GM06990 (cell line): ENCODE results near the gene TMEM130.

ENCODE experiments used
- DNase-seq: peaks from one replicate; pipeline ENCODE4 v3.0.0-alpha.2; 2011; ENCODE audit not compliant: insufficient read length; ENCODE audit errors: extremely low read depth
- H3K27me3 ChIP-seq: replicated peaks from 2 replicates; pipeline ENCODE4 v1.6.0; 2011; ENCODE audit warnings: low read length; ENCODE audit not compliant: control insufficient read depth, insufficient read depth
- H3K36me3 ChIP-seq: 2 replicates; pipeline ENCODE4 v1.5.1; 2011; ENCODE audit warnings: low read length; ENCODE audit not compliant: control insufficient read depth, insufficient read depth
- H3K4me3 ChIP-seq: replicated peaks from 2 replicates; pipeline ENCODE4 v1.5.1; 2011; ENCODE audit warnings: low read depth, mild to moderate bottlenecking, control low read depth, low read length
- CTCF ChIP-seq: IDR thresholded peaks from 2 replicates; pipeline ENCODE4 v1.5.1; 2011; ENCODE audit warnings: low read length, control low read depth, mild to moderate bottlenecking, inconsistent platforms; ENCODE audit not compliant: insufficient read depth, poor library complexity, severe bottlenecking

TMEM130 gene

DNA sequence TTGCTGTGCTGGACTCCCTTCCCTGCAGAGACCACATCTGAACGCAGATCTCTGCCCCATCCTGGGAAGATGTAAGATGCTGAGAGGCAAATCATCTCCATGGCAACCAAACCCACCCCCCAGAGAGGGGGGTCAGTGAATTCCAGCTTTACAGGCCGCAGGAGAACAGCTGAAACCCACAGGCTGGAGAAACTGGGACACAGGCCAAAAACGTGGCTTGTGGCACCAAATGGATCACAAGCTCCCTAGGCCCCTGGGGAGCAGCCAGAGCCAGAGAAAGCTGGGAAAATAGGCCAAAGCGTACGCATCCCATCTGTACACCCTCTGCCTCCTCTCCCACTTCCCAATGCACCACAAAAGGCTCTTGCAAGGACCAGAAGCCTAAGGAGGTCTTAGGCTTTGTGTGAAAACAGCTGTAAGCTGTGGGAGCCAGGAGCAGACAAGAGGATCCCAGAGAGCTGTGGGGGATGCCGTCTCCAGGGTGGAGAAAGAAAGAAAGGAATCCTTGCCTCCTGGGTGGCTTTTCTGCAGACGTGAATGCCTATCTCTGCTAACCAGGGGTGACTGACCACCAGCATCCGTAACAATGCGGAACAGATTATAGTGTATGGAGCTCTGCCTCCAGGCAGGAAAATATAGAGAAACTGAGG, 59.5 kb downstream of the TMEM130 start:
- TF ChIP-seq CTCF = no peak
- DNase-seq = no peak
- H3K4me3 ChIP-seq = no peak overlapping the region
- no peaks in the 10 kb centered on the region; the same call in 1 of the 2 replicates for H3K27me3 ChIP-seq
- H3K36me3 ChIP-seq = no peaks in the 10 kb centered on the region

DNA sequence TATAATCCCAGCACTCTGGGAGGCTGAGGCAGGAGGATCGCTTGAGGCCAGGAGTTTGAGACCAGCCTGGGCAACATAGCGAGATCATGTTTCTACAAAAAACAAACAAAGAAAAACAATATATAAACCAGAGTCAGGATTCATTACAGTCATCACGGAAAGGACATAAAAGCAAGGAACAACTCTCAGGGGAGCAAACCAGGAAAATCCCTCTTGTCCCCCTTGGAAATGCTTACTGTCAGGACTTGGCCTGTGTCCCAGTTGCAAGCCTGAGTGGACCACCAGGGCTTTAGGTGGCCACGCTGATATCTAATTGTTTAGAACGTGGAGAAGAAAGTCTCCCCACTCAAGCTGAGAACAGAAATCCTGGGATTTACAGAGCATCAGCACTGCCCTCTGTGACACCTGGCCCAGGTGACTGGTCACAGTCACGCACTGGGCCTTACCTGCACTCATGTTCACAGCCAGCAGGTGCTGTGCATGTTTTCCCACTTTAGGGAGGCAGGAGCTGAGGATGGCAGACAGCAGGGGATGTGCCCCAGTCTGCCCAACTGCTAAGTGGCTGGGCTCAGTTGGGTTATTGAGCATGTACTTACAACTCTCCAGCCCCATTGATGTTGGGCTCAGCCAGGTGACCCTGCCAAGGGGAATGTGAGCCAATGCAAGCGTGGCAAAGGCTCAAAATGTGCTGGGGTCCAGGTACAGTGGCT, 60.9 kb downstream of the TMEM130 start:
- no peaks in the 10 kb centered on the region for H3K36me3 ChIP-seq
- no peak for TF ChIP-seq CTCF
- DNase-seq = no peak

DNA sequence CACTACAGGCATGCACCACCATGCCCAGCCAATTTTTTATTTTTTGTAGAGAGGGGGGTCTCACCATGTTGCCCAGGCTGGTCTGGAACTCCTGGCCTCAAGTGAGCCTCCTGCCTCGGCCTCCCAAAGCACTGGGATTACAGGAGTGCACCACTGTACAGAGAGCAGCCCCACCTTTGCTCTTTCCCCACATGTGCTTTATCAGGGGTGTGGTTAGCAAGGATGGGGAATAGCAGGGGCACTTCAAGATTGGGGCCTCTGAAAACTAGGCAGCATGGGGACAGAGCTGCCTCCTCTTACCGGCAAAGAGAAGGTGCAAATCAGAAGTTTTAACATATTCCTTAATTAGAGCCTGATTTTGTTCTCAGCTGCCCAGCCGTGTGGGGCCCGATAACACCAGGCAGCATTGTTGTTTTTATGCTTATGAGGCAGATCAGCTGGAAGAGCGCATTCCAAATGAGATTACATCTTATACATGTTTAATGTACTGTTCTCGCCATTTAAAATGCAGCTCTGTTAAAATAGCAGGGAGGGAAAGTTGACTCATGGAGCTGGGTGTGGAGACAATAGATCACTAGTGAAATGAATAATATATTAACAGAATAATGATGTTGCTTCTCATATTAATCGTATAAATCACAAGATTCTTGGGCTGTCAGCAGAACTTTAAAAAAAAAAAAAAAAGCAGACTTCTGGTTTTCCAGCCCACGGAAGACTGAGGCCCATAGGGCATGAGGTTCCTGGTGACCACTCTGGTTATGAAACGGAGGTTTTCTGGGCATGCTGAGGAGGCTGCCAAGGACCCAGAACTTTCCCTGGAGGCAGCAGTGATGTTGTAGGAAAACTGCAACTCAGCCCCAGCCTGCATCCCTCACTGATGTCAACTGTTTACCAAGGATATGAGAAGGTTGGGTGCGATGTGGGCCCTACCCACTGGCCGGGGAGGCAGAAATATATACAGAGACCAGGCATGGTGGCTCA, 62.5 kb downstream of the TMEM130 start:
- H3K27me3 ChIP-seq = no peaks in the 10 kb centered on the region; the same call in 1 of the 2 replicates
- no peaks in the 10 kb centered on the region for H3K36me3 ChIP-seq
- no peak for TF ChIP-seq CTCF
- DNase-seq = no peak
- no peak overlapping the region for H3K4me3 ChIP-seq

More for the DNA sequence above, 60.9 kb downstream of the TMEM130 start:
- Histone ChIP-seq H3K4me3 (no peak overlapping the region), H3K27me3 (no peaks in the 10 kb centered on the region; the same call in 1 of the 2 replicates)

DNA sequence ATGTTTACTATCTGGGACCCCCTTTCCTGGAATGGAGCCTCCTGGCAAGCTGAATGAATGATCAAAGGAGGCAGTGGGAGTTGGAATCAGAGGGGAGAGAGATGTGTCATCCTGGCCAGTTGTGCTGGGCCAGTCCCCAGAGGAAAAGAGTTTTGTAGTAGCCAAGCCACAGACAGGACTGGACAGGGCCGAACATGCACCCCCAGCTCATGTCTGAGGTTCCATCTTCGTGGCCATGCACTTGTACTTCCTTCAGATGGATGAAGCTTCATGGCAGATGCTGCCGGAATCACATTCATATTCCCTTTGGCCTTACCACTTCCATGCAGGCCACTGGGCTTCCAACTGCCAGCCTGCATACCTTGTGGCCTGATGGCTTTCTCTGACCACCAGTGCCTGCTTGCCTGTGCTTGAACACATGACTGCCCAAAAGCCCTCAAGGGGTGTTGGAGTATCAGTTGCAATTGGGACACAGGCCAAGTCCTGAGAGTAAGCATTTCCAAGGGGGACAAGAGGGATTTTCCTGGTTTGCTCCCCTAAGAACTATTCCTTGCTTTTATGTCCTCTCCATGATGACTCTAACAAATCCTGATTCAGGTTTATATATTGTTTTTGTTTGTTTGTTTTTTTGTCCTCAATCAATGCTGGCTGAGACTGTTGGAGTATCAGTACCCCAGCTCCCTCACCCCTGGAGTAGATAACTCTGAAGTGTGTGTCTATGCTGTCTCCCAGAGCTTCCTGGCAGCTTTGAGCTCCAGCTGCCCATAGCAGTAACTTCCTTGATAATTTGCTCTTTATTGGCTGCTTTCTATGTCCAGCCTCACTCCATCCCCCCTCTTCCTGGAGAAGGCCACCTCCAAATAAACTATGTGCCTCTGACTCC, 63.6 kb downstream of the TMEM130 start:
- no peak overlapping the region for H3K4me3 ChIP-seq
- no peaks in the 10 kb centered on the region; the same call in 1 of the 2 replicates for H3K27me3 ChIP-seq
- DNase-seq = no peak
- no peaks in the 10 kb centered on the region for H3K36me3 ChIP-seq
- no peak for TF ChIP-seq CTCF

DNA sequence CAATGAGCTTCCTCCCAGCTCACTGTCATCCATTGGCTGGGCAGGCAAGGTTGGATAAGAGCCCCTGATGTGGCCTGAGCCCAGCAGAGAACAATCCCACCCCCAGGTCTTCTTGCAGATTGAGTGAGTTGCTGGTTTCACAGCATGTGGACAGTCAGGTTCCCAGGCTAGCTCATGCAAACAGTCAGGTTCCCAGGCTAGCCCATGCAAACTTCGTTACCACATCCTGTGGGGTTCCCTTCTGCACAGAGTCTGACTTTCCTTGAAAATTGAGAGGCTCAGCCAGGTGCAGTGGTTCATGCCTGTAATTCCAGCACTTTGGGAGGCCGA, 67.1 kb downstream of the TMEM130 start:
- no peak for TF ChIP-seq CTCF
- DNase-seq = no peak
- H3K36me3 ChIP-seq = no peaks in the 10 kb centered on the region
- H3K27me3 ChIP-seq = no peaks in the 10 kb centered on the region
- no peak overlapping the region for H3K4me3 ChIP-seq
